Spleen (tissue), 11 donors: ENCODE measurements around the gene LRRC38. TPM values are rescaled to one million over a fixed set of nuclear protein-coding genes. Genes with fewer than 3 reads are reported as not detected.

Experiments
- DNase-seq: peaks from one replicate; pipeline ENCODE4 v3.0.0-alpha.2; 2020
- H3K27ac ChIP-seq, 8 donors: fragments of 200-600 bp; sonication (generic) in 7 of 8; 1 replicate in 4 of 8; 2 replicates in 4 of 8; pipeline versions ENCODE4 v1.5.0 to v1.8.0; 2016 to 2021; ENCODE audit warnings: inconsistent platforms in 4 of 8, mild to moderate bottlenecking in 4 of 8, moderate library complexity in 1 of 8
- H3K27me3 ChIP-seq, 7 donors: fragments of 200-600 bp; sonication (generic) in 6 of 7; replicated peaks in 1 of 7; 1 replicate in 4 of 7; 2 replicates in 3 of 7; pipeline versions ENCODE4 v1.5.0 to v1.8.0; 2016 to 2021; ENCODE audit warnings: inconsistent platforms in 3 of 7, mild to moderate bottlenecking in 1 of 7
- H3K36me3 ChIP-seq, 6 donors: fragments of 200-600 bp; sonication (generic) in 5 of 6; 1 replicate in 4 of 6; 2 replicates in 2 of 6; pipeline versions ENCODE4 v1.5.0 to v1.8.0; 2016 to 2021; ENCODE audit warnings: inconsistent platforms in 2 of 6
- H3K4me1 ChIP-seq, 6 donors: fragments of 200-600 bp; sonication (generic) in 5 of 6; 1 replicate in 3 of 6; 2 replicates in 3 of 6; pipeline versions ENCODE4 v1.5.0 to v1.8.0; 2016 to 2021; ENCODE audit warnings: inconsistent platforms in 3 of 6
- H3K4me3 ChIP-seq, 8 donors: fragments of 200-600 bp; sonication (generic) in 7 of 8; 1 replicate in 4 of 8; 2 replicates in 4 of 8; pipeline versions ENCODE4 v1.5.0 to v1.8.0; 2016 to 2021; ENCODE audit warnings: inconsistent platforms in 4 of 8, mild to moderate bottlenecking in 4 of 8, moderate library complexity in 2 of 8
- H3K9me3 ChIP-seq, 8 donors: fragments of 200-600 bp; sonication (generic) in 7 of 8; 1 replicate in 4 of 8; 2 replicates in 4 of 8; pipeline versions ENCODE4 v1.5.0 to v1.8.0; 2016 to 2021; ENCODE audit warnings: inconsistent platforms in 4 of 8
- POLR2A ChIP-seq, 3 donors: fragments of 450-650 bp; IDR thresholded peaks; one replicate each; pipeline ENCODE4 v1.5.1; 2017; ENCODE audit warnings: antibody characterized with exemption in 3 of 3, mild to moderate bottlenecking in 1 of 3
- POLR2AphosphoS5 ChIP-seq, 3 donors: sonication (generic); formaldehyde crosslinking; IDR thresholded peaks; one replicate each; pipeline ENCODE4 v1.5.1; 2017; ENCODE audit warnings: antibody characterized with exemption in 3 of 3
- WGBS, 5 donors: extraction: QIAGEN DNeasy Blood & Tissue Kit in 3 of 5; methylation state at CpG; one replicate each; pipeline versions ENCODE4 v1.1.5 to v1.1.7; 2013 to 2018; 5-methylcytosine and 5-hydroxymethylcytosine counted together
- intact Hi-C: fragments of 100-400 bp; cut with DNase I; formaldehyde crosslinking; loops from one replicate; pipeline ENCODE4 v1.15.0; 2023; ENCODE audit warnings: low total_unique reads
- polyA plus RNA-seq, 3 donors: library from polyadenylated mRNA; stranded (reverse); fragments of 200-250 nt; gene quantifications; one replicate each; pipeline ENCODE4 v1.2.1, GENCODE V29; 2013
- total RNA-seq, 7 donors: library from RNA; depleted of rRNA in 3 of 7; stranded (reverse); fragments of >200 nt in 3 of 7; fragmentation: NEBNext Ultra II Directional in 4 of 7; extraction: Animal tissue kit (Norgen Biotek cat#: 25700) in 4 of 7; gene quantifications; one replicate each; pipeline versions ENCODE4 v1.1.0 to v1.2.1, GENCODE V29; 2016 to 2021
- TF ChIP-seq, protein P1 (sequence below), 11 experiments: fragments of 200-600 bp in 7 of 11; fragments of 450-650 bp in 4 of 11; sonication (generic) in 4 of 11; IDR thresholded peaks in 8 of 11; conservative IDR thresholded peaks in 3 of 11; 1 replicate in 7 of 11; 2 replicates in 4 of 11; pipeline versions ENCODE4 v1.4.0 to v1.8.0; 2016 to 2021; ENCODE audit warnings: antibody characterized with exemption in 11 of 11, inconsistent platforms in 4 of 11, mild to moderate bottlenecking in 1 of 11
- donor health status: healthy with polysubstance abuse.
- donor health status: DM: no; HTN: no; CAD: no; lungs with moderate emphysema.
- donor health status: DM: no; HTN: no; CAD: no.
- donor health status: Bipolar disorder and iron deficiency.
- donor health status: healthy.
- donor health status: DM: no; HTN: no; CAD: no.
- donor health status: DM: yes; HTN: yes; CAD: no.

Gene LRRC38
- total and polyA plus RNA-seq, 10 donors = 0.03 to 0.28 TPM; not detected in 8

DNA sequence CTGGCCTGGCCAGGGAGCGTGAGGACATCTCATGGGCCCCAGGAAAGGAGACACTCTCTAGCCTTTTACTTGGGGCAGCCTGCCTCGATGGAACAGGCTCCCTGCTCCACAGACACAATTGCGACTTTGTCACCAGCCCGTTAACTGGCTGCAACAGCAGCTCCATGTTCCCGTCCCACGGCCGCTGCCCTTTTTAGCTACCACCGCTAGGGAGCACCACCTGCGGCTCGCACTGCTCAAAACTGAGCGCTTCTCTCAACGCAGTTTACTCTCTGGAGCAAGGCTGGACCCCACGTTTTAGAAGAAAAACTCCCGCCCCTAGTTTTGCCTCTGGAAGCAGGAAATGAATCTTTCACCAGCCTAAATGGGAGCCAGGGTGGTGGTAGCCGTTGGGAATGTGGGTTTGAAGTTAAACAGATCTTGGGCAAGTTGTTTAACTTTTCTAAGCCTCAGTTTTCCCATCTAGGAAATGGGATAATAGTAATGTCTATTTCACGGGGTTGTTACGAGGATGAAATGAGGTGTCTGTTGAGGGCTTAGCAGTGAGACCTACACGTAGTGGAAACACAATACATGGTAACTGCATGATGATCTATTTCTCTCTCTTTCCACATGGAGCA is 3.5 kb upstream of the LRRC38 start:
- intact Hi-C loops = no loop called here
- H3K27me3 ChIP-seq = peaks cover 0 to 88% (median 36%) of the 10 kb centered on the region in 7 donors
- WGBS, 5 donors = 22 to 31% (median 26%) methylated on average over 18 of the region's 18 CpGs
- no peaks in the 10 kb centered on the region for H3K36me3 ChIP-seq
- H3K9me3 ChIP-seq = peaks cover 0 to 13% (median 2%) of the 10 kb centered on the region in 8 donors
- no peak overlapping the region for H3K27ac ChIP-seq
- H3K4me3 ChIP-seq = no peak overlapping the region
- H3K4me1 ChIP-seq = peaks cover 0 to 12% (median 2%) of the 10 kb centered on the region in 6 donors
- DNase-seq = no peak
- TF ChIP-seq POLR2AphosphoS5 (IDR thresholded peaks at IDR 0.05) (no peak), POLR2A (IDR thresholded peaks at IDR 0.05) (no peak)
- TF ChIP-seq, protein P1, sequence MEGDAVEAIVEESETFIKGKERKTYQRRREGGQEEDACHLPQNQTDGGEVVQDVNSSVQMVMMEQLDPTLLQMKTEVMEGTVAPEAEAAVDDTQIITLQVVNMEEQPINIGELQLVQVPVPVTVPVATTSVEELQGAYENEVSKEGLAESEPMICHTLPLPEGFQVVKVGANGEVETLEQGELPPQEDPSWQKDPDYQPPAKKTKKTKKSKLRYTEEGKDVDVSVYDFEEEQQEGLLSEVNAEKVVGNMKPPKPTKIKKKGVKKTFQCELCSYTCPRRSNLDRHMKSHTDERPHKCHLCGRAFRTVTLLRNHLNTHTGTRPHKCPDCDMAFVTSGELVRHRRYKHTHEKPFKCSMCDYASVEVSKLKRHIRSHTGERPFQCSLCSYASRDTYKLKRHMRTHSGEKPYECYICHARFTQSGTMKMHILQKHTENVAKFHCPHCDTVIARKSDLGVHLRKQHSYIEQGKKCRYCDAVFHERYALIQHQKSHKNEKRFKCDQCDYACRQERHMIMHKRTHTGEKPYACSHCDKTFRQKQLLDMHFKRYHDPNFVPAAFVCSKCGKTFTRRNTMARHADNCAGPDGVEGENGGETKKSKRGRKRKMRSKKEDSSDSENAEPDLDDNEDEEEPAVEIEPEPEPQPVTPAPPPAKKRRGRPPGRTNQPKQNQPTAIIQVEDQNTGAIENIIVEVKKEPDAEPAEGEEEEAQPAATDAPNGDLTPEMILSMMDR (IDR thresholded peaks at IDR 0.05 in 8 of 11, conservative IDR thresholded peaks at IDR 0.05 in 3 of 11) = peak in 3 of 11 experiments; percentile 15 to 21 (median 16)

DNA sequence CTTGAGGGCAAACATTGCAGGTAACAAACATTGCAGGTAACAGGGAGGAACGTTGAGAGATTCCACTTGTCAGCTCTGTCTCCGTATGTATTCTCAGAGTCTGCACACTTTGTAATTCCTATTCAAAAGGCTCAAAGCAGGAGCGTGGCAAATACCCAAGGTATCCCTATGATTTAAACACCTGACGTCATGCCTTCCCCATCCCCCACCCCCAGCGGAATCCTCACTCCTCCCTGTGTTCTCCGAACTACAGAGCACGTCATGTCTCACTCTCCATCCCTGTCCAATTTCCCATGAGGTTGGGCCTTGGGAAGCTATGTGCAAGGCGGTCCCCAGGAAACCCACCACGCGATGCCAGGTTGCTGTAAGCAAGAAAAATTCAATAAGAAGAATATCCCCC is 2.8 kb upstream of the LRRC38 start:
- H3K4me3 ChIP-seq = no peak overlapping the region
- H3K9me3 ChIP-seq = peaks cover 0 to 13% (median 2%) of the 10 kb centered on the region in 8 donors
- peaks cover 0 to 12% (median 2%) of the 10 kb centered on the region in 6 donors for H3K4me1 ChIP-seq
- peaks cover 0 to 95% (median 36%) of the 10 kb centered on the region in 7 donors for H3K27me3 ChIP-seq
- DNase-seq = no peak
- no peaks in the 10 kb centered on the region for H3K36me3 ChIP-seq
- H3K27ac ChIP-seq = no peak overlapping the region
- intact Hi-C loops = no loop called here
- TF ChIP-seq POLR2A (IDR thresholded peaks at IDR 0.05) = no peak
- TF ChIP-seq, protein P1 (IDR thresholded peaks at IDR 0.05 in 8 of 11, conservative IDR thresholded peaks at IDR 0.05 in 3 of 11) = no peak
- no peak for TF ChIP-seq POLR2AphosphoS5 (IDR thresholded peaks at IDR 0.05)
- 59 to 77% (median 71%) methylated on average over 10 of the region's 10 CpGs for WGBS, 5 donors

DNA sequence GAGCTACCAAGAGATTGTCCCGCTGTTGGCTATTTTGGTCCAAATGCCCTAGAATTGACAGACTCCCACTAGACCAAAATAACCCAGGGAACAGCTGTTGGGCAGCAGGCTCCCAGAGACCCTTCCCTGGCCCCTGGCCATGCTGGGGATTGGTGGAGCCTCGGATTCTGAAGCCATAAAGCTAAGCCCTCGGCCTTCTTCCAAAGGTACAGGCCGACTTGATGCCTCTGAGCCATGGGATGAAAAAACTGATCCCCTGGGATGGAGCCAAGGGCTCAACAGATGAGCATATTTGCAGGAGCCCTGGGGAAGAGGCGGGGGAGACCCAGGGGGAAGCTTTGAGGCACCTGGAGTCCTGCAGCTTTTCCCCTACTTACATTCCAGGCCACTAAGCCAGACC is 1.0 kb upstream of the LRRC38 start:
- no peak for DNase-seq
- no peak overlapping the region for H3K4me3 ChIP-seq
- WGBS, 5 donors = 55 to 67% (median 60%) methylated on average over 4 to 5 of the region's 5 CpGs
- peaks cover 0 to 98% (median 36%) of the 10 kb centered on the region in 7 donors for H3K27me3 ChIP-seq
- H3K4me1 ChIP-seq = peaks cover 0 to 12% (median 2%) of the 10 kb centered on the region in 6 donors
- TF ChIP-seq POLR2A (IDR thresholded peaks at IDR 0.05) (no peak), POLR2AphosphoS5 (IDR thresholded peaks at IDR 0.05) (no peak)
- TF ChIP-seq, protein P1 (IDR thresholded peaks at IDR 0.05 in 8 of 11, conservative IDR thresholded peaks at IDR 0.05 in 3 of 11) = no peak
- no peaks in the 10 kb centered on the region for H3K36me3 ChIP-seq
- H3K9me3 ChIP-seq = peaks cover 0 to 13% (median 2%) of the 10 kb centered on the region in 8 donors
- intact Hi-C loops = no loop called here
- no peak overlapping the region for H3K27ac ChIP-seq

DNA sequence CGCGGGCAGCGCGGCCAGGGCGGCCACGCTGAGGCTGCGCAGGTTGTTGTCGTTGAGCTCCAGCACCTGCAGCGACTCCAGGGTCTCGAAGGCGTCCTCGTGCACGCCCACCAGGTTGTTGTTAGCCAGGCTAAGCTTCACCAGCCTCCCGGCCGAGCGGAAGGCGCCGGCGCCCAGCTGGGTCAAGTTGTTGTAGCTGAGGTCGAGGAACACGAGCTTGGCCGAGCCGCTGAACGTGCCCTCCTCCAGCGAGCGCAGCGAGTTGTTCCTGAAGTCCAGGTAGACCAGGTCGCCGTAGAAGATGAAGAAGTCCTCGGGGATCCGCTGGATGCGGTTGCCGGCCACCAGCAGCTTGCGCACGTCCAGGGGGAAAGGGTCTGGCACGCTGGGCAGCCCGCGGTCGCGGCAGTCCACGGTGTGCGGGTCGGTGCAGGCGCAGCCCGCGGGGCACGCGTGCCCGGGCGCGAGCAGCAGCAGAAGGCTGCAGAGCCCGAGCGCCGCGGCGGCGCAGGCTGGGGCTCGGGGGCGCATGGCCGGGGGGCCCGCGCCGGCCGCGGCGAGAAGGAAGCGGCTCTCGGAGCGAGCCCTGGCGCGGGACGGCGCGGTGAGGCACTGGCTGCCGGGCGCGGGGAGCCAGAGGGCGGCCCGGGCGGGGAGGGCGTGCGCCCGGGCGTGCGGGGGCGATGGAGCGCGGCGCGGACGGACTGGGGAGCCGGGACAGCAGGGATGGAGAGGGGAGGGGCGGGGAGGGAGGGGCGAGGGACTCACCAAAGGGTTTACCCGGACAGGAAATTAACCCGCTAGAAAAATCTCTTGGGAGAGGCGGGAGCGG is 524 bp downstream of the LRRC38 start:
- Histone ChIP-seq H3K27me3 (peaks cover 0 to 94% (median 28%) of the 10 kb centered on the region in 7 donors), H3K9me3 (peaks cover 0 to 1% (median 0%) of the 10 kb centered on the region in 8 donors), H3K36me3 (no peaks in the 10 kb centered on the region), H3K4me1 (peaks cover 0 to 12% (median 2%) of the 10 kb centered on the region in 6 donors), H3K4me3 (no peak overlapping the region), H3K27ac (no peak overlapping the region)
- no peak for TF ChIP-seq POLR2AphosphoS5 (IDR thresholded peaks at IDR 0.05)
- TF ChIP-seq POLR2A (IDR thresholded peaks at IDR 0.05) = no peak
- TF ChIP-seq, protein P1 (IDR thresholded peaks at IDR 0.05 in 8 of 11, conservative IDR thresholded peaks at IDR 0.05 in 3 of 11) = no peak
- no peak for DNase-seq
- 1 to 6% (median 3%) methylated on average over 30 to 98 of the region's 98 CpGs for WGBS, 5 donors
- intact Hi-C loops = no loop called here
